Measurements from ENCODE around the gene U2SURP. TPM values are rescaled to one million over a fixed set of nuclear protein-coding genes. Genes with fewer than 3 reads are reported as not detected.
A peak's percentile ranks its signal among the peaks of the same experiment; 100 is the strongest.

Gene U2SURP
- total RNA-seq, 4 donors from 2014 or later = 36.7 to 180 (median 79.3) TPM

DNA sequence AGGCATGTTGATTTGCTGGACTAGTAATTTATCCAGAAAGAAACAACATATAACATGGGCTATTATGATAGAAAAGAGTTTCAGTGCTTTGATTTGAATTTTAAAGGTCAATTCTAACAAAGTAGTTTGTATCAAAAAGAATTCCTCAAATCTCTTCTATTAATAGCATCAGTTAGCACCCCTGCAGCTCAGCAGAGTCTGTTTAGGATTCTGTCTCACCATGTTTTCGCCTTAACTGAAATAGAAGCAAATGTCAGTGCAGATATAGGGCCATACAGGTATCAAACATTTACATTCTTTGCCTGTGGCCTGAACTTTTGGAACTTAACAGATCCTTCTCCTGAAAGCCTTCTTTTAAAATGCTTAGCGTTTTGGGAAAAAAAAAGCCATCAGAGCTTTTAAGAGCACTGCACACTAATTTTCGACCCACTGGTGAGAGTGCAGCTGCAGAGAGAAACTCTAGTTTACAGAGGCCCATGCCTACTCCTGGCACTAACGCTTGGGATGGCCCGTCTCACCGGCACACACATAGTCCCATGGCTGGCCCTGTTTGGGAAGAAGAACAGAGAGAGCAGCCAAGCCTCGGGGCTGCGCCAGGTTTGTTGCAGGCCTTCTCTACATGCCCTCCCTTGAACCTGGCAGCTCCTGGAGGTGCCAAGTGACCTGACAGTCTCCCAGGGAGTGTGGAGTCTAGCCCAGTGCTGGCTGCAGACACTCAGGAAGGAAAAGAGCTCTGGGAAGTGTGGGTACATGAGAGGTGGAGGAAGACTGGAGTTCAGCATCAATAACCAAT, 28.0 kb upstream of the U2SURP start:
- WGBS, 2 donors (ENCODE audit: low coverage in 1 of 2) = 89 to 91% methylated on average over 4 to 8 of the region's 8 CpGs
- Histone ChIP-seq H3K36me3 (no peaks in the 10 kb centered on the region), H3K9me3 (no peaks in the 10 kb centered on the region), H3K4me3 (no peak overlapping the region), H3K27ac (no peak overlapping the region), H3K27me3 (peaks cover 21% of the 10 kb centered on the region), H3K4me1 (no peaks in the 10 kb centered on the region)
- TF ChIP-seq POLR2AphosphoS5 (IDR thresholded peaks at IDR 0.05) (no peak), POLR2A (IDR thresholded peaks at IDR 0.05) (no peak), CTCF (IDR thresholded peaks at IDR 0.05) (no peak), EP300 (IDR thresholded peaks at IDR 0.05; ENCODE audit: low read depth) (no peak)
- DNase-seq = no peak
- in situ Hi-C loops (cut with MboI; ENCODE audit: low pct_ligation_motif_present in 1 of 4, low pct_unique_long_range_greater_than_20kb in 1 of 4, low sequenced_read_pairs in 3 of 4) (no loop called here), intact Hi-C loops (cut with DNase I; ENCODE audit: low total_unique reads) (no loop called here)

DNA sequence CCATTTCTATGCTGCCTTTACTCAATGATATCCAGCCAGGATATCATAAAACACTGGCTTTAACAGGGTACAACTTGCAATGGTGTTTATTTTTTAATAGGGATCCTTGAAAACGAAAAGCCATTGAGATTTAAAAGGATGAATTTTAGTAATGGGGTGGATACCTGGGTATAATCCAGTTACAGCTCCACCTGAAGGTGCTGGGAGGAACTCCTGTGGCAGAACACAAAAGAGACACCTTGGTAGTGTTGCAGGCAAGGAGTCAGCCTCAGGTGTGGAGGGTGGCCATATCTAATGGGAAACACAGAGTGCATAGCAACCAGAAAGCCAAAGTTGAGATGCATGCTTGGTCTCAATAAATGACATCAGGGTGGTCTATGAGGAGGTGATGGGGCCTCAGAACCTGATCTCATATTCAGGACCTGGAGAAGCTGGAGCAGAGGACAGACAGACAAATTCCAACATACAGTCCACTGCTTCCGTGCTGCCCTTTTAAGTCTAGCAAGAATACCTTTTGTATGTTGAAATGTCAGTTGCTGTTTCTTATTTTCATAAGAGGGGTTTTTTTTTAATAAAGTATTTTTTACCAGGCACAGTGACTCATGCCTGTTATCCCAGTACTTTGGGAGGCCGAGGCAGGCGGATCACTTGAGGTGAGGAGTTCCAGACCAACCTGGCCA, 25.9 kb upstream of the U2SURP start:
- DNase-seq = no peak
- intact Hi-C loops (cut with DNase I; ENCODE audit: low total_unique reads) = no loop called here
- H3K4me3 ChIP-seq = no peak overlapping the region
- no peaks in the 10 kb centered on the region for H3K36me3 ChIP-seq
- H3K9me3 ChIP-seq = no peaks in the 10 kb centered on the region
- TF ChIP-seq EP300 (IDR thresholded peaks at IDR 0.05; ENCODE audit: low read depth) = no peak
- TF ChIP-seq POLR2A (IDR thresholded peaks at IDR 0.05) = no peak
- no peak for TF ChIP-seq POLR2AphosphoS5 (IDR thresholded peaks at IDR 0.05)
- no peak for TF ChIP-seq CTCF (IDR thresholded peaks at IDR 0.05)
- no peak overlapping the region for H3K27ac ChIP-seq
- WGBS, 2 donors (ENCODE audit: low coverage in 1 of 2) = 90% methylated on average over 4 of the region's 4 CpGs; no CpG with 5 or more reads in 1 of the 2 donors
- in situ Hi-C loops (cut with MboI; ENCODE audit: low pct_ligation_motif_present in 1 of 4, low pct_unique_long_range_greater_than_20kb in 1 of 4, low sequenced_read_pairs in 3 of 4) = loop anchor here in 2 of 4 donors (25.0 kb wide), 2 partner anchors 138 to 388 kb away; partner anchors contain the start of genes ATR (in 1 of the 2) and PLS1 (in 1 of the 2)
- peaks cover 21% of the 10 kb centered on the region for H3K27me3 ChIP-seq
- H3K4me1 ChIP-seq = no peaks in the 10 kb centered on the region

DNA sequence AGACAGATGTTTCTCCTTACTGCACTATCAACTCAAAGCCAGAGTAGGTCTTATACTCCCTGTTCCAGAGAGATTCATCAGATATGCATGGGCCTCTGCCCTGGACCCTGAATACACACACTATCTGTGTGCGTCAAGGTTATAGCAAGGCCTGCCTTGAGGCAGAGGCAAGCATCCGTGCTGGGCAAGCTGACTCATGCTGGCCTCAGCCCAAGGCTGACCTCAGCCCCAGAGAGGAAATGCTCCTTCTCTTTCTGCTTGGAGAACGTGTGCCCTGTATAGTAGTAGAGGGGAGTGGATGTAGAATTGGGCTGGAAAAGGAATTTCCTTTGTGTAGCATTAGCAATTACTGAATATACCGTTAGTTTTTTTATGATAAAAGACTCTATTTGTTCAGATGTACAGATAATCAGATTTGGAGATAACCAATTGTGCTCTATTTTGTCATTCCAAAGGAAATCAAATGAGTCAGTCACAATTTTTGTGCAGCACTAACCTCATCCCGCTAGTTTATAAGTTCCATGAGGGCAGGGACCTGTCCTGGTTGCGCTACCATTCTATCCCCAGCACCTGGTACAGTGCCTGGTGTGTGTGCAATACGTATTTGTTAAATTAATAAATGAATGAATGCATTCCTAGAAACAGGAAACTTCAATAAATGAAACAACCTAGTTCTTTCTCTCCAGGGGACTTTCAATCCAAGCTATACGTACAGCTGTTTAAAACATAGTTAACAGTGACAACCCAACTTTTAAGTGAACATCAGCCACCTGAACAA, 24.6 kb upstream of the U2SURP start:
- WGBS, 2 donors (ENCODE audit: low coverage in 1 of 2) = 65 to 67% methylated on average over 5 to 8 of the region's 8 CpGs
- Histone ChIP-seq H3K27me3 (peaks cover 21% of the 10 kb centered on the region), H3K36me3 (no peaks in the 10 kb centered on the region), H3K27ac (no peak overlapping the region), H3K4me3 (no peak overlapping the region), H3K9me3 (no peaks in the 10 kb centered on the region), H3K4me1 (no peaks in the 10 kb centered on the region)
- peak; percentile 26 for DNase-seq
- TF ChIP-seq CTCF (IDR thresholded peaks at IDR 0.05) (no peak), EP300 (IDR thresholded peaks at IDR 0.05; ENCODE audit: low read depth) (no peak), POLR2A (IDR thresholded peaks at IDR 0.05) (no peak), POLR2AphosphoS5 (IDR thresholded peaks at IDR 0.05) (no peak)
- intact Hi-C loops (cut with DNase I; ENCODE audit: low total_unique reads) = no loop called here
- in situ Hi-C loops (cut with MboI; ENCODE audit: low pct_ligation_motif_present in 1 of 4, low pct_unique_long_range_greater_than_20kb in 1 of 4, low sequenced_read_pairs in 3 of 4) = loop anchor here in 2 of 4 donors (25.0 kb wide), 2 partner anchors 140 to 390 kb away; partner anchors contain the start of genes ATR (in 1 of the 2) and PLS1 (in 1 of the 2)

DNA sequence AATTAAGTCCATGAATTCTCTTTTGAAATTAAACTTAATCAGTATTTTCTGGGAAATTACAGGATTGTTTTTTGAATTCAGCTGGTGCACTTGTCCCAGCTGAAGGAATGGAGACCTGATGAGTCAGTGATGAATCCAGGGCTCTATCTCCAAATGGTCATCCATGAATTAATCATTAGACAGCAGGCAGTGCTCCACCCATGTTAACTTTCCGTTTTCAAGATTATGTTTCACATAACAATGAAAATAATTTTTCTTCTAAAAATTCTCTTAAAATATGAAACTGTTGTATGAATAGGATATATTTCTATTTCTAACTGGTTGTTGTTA, 24.0 kb upstream of the U2SURP start:
- H3K4me1 ChIP-seq = no peaks in the 10 kb centered on the region
- intact Hi-C loops (cut with DNase I; ENCODE audit: low total_unique reads) (no loop called here), in situ Hi-C loops (cut with MboI; ENCODE audit: low pct_ligation_motif_present in 1 of 4, low pct_unique_long_range_greater_than_20kb in 1 of 4, low sequenced_read_pairs in 3 of 4) (loop anchor here in 2 of 4 donors (25.0 kb wide), 2 partner anchors 140 to 390 kb away; partner anchors contain the start of genes ATR (in 1 of the 2) and PLS1 (in 1 of the 2))
- H3K27me3 ChIP-seq = peaks cover 20% of the 10 kb centered on the region
- DNase-seq = no peak
- H3K36me3 ChIP-seq = no peaks in the 10 kb centered on the region
- no peak overlapping the region for H3K4me3 ChIP-seq
- no peak overlapping the region for H3K27ac ChIP-seq
- WGBS, 2 donors (ENCODE audit: low coverage in 1 of 2) = 60 to 71% methylated on average over 1 of the region's 1 CpG
- TF ChIP-seq EP300 (IDR thresholded peaks at IDR 0.05; ENCODE audit: low read depth) (no peak), CTCF (IDR thresholded peaks at IDR 0.05) (no peak), POLR2AphosphoS5 (IDR thresholded peaks at IDR 0.05) (no peak), POLR2A (IDR thresholded peaks at IDR 0.05) (no peak)
- H3K9me3 ChIP-seq = no peaks in the 10 kb centered on the region
